SU-DHL-6 (cell line): ENCODE results near the gene RABGAP1.

Source experiments
- H2AFZ ChIP-seq: fragments of 200-600 bp; sonication (generic); 2 replicates; pipeline ENCODE4 v1.6.1; 2014; ENCODE audit warnings: low read depth, mild to moderate bottlenecking, moderate library complexity, mixed read lengths, antibody characterized with exemption, low read length; ENCODE audit not compliant: severe bottlenecking
- H3F3A ChIP-seq: fragments of 200-600 bp; shearing (Covaris generic); 2 replicates; pipeline ENCODE4 v1.6.0; 2016; ENCODE audit warnings: antibody characterized with exemption, mild to moderate bottlenecking; ENCODE audit not compliant: insufficient read depth
- H3K27ac ChIP-seq: fragments of 200-600 bp; sonication (generic); 2 replicates; pipeline ENCODE4 v1.5.1; 2016; ENCODE audit warnings: low read depth, mild to moderate bottlenecking, low read length, moderate library complexity, mixed read lengths
- H3K27me3 ChIP-seq: fragments of 200-600 bp; sonication (generic), shearing (Covaris generic); 2 replicates; pipeline ENCODE4 v1.6.0; 2014; ENCODE audit warnings: mild to moderate bottlenecking, low read length
- H3K36me3 ChIP-seq: fragments of 200-600 bp; sonication (generic); 2 replicates; pipeline ENCODE4 v1.6.1; 2014; ENCODE audit warnings: mild to moderate bottlenecking, low read length, mixed read lengths
- H3K4me2 ChIP-seq: fragments of 300-600, 200-600 bp; shearing (Covaris generic), sonication (generic); 2 replicates; pipeline ENCODE4 v1.6.0; 2014; ENCODE audit warnings: low read length, low read depth, mild to moderate bottlenecking; ENCODE audit not compliant: poor library complexity, severe bottlenecking
- H3K4me3 ChIP-seq: fragments of 200-600 bp; sonication (generic); 2 replicates; pipeline ENCODE4 v1.5.1; 2014; ENCODE audit warnings: antibody characterized with exemption, low read length, mild to moderate bottlenecking, mixed read lengths; ENCODE audit not compliant: insufficient read depth, poor library complexity, severe bottlenecking
- H3K79me2 ChIP-seq: fragments of 200-600 bp; sonication (generic); 2 replicates; pipeline ENCODE4 v1.6.1; 2014; ENCODE audit warnings: mild to moderate bottlenecking, low read length, moderate library complexity; ENCODE audit not compliant: insufficient read depth
- H3K9ac ChIP-seq: fragments of 200-600 bp; sonication (generic); 2 replicates; pipeline ENCODE4 v1.7.0; 2014; ENCODE audit warnings: mild to moderate bottlenecking, low read length
- H3K9me2 ChIP-seq: fragments of 200-600 bp; sonication (generic); replicated peaks from 2 replicates; pipeline ENCODE4 v1.6.1; 2014; ENCODE audit warnings: low read length; ENCODE audit not compliant: insufficient read depth
- H3K9me3 ChIP-seq: fragments of 200-600 bp; sonication (generic); 2 replicates; pipeline ENCODE4 v1.6.1; 2014; ENCODE audit warnings: low read length, mixed read lengths; ENCODE audit not compliant: insufficient read depth
- H4K20me1 ChIP-seq: fragments of 200-600 bp; sonication (generic); 2 replicates; pipeline ENCODE4 v1.6.1; 2014; ENCODE audit warnings: low read depth, mild to moderate bottlenecking, antibody characterized with exemption, low read length, moderate library complexity, mixed read lengths
- EZH2phosphoT487 ChIP-seq: fragments of 200-600 bp; sonication (generic), shearing (Covaris generic); conservative IDR thresholded peaks from 2 replicates; pipeline ENCODE4 v1.6.1; 2018; ENCODE audit warnings: mild to moderate bottlenecking, antibody characterized with exemption, low read length, moderate library complexity, mixed read lengths
- TF ChIP-seq, protein P1 (sequence below): fragments of 200-600 bp; sonication (generic); IDR thresholded peaks from one replicate; pipeline ENCODE4 v1.5.1; 2017; ENCODE audit warnings: antibody characterized with exemption, mild to moderate bottlenecking, low read length, moderate library complexity; ENCODE audit not compliant: insufficient read depth, poor library complexity, severe bottlenecking

The RABGAP1 gene

DNA sequence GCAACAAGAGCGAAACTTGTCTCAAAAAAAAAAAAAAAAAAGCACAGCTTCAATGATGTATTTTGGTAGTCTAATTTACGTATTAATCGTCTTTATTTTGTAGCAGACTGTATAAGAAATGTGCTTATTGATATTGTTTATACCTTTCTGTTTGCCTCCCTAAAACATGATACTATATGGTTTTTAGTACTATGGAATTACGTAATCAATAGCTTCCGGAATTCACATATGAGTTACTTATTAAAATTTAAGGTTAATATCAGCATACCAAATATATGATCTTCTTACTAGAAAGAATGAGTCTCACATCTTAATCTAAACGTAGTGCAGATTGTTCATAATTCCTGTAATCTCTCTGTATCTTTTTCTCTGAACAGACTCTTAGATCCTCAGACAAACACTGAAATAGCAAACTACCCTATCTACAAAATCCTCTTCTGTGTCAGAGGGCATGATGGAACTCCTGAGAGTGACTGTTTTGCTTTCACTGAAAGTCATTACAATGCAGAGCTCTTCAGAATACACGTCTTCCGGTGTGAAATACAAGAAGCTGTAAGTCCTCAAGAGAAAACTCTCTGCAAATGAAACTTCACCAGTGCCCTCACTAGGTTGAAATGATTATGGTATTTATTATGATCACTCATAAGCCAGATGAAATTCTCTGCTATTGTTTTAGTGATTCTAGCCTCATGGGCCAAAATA is 48.3 kb downstream of the RABGAP1 start:
- peaks cover 9% of the 10 kb centered on the region; the same call in 1 of the 2 replicates for H3F3A ChIP-seq
- no peaks in the 10 kb centered on the region for H3K27me3 ChIP-seq
- H3K27ac ChIP-seq: no peak overlapping the region
- H2AFZ ChIP-seq: no peak overlapping the region
- no peak overlapping the region for H3K4me3 ChIP-seq
- H3K4me2 ChIP-seq: no peak overlapping the region
- H3K79me2 ChIP-seq: no peaks in the 10 kb centered on the region; the same call in 1 of the 2 replicates
- H3K9me2 ChIP-seq: no peaks in the 10 kb centered on the region
- no peak for TF ChIP-seq EZH2phosphoT487
- TF ChIP-seq, protein P1, sequence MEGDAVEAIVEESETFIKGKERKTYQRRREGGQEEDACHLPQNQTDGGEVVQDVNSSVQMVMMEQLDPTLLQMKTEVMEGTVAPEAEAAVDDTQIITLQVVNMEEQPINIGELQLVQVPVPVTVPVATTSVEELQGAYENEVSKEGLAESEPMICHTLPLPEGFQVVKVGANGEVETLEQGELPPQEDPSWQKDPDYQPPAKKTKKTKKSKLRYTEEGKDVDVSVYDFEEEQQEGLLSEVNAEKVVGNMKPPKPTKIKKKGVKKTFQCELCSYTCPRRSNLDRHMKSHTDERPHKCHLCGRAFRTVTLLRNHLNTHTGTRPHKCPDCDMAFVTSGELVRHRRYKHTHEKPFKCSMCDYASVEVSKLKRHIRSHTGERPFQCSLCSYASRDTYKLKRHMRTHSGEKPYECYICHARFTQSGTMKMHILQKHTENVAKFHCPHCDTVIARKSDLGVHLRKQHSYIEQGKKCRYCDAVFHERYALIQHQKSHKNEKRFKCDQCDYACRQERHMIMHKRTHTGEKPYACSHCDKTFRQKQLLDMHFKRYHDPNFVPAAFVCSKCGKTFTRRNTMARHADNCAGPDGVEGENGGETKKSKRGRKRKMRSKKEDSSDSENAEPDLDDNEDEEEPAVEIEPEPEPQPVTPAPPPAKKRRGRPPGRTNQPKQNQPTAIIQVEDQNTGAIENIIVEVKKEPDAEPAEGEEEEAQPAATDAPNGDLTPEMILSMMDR: no peak
- H3K9me3 ChIP-seq: no peaks in the 10 kb centered on the region
- no peaks in the 10 kb centered on the region for H4K20me1 ChIP-seq
- no peak overlapping the region for H3K9ac ChIP-seq
- H3K36me3 ChIP-seq: peaks cover 30% of the 10 kb centered on the region

DNA sequence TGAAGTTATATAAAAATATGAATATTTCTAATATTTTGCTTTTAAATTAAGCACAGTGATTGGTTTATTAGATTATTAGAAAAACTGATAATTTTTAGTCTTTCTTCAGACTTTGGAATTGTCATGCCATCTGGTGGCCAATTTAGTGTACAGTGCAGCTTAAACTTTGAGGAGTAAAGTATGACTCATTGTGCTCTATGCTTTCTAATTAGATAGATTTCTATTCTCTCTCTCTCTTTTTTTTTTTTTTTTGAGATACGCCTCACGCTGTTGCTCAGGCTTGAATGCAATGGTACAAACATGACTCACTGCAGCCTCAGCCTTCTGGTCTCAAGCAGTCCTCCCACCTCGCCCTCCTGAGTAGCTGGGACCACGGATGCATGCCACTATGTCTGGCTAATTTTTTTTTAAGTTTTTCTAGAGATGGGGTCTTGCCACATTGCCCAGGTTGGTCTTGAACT is 50.6 kb downstream of the RABGAP1 start:
- Histone ChIP-seq H3K27ac (no peak overlapping the region), H3K79me2 (no peaks in the 10 kb centered on the region), H3K4me3 (no peak overlapping the region), H3F3A (peaks cover 9% of the 10 kb centered on the region; the same call in 1 of the 2 replicates), H3K27me3 (no peaks in the 10 kb centered on the region), H2AFZ (no peak overlapping the region), H4K20me1 (no peaks in the 10 kb centered on the region), H3K9me2 (no peaks in the 10 kb centered on the region), H3K9ac (no peak overlapping the region), H3K4me2 (no peak overlapping the region), H3K9me3 (no peaks in the 10 kb centered on the region), H3K36me3 (peaks cover 32% of the 10 kb centered on the region)
- TF ChIP-seq EZH2phosphoT487: no peak
- TF ChIP-seq, protein P1: peak; percentile 61

DNA sequence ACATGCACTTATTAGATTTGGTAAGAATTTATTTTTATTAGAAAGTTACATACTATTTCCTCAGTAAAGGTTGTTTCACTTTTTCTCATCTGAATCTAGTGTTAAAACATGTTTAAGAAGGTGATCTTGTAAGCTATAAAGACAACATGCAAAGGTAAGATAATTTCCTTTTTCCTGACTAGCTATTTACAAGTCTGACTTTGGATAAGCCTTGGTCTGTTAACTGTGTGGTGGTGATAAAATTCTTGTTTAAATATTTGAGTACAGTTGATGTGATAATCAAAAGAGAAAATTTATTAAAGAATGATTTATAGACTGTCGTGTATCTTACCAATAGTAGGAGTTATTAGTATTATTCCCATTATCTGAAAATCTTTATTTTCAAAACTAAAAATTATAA is 55.8 kb downstream of the RABGAP1 start:
- Histone ChIP-seq H3K9me3 (no peaks in the 10 kb centered on the region), H3K4me3 (no peak overlapping the region), H3F3A (no peaks in the 10 kb centered on the region), H3K4me2 (no peak overlapping the region), H2AFZ (no peak overlapping the region), H3K27me3 (no peaks in the 10 kb centered on the region), H3K9ac (no peak overlapping the region), H3K27ac (no peak overlapping the region), H4K20me1 (no peaks in the 10 kb centered on the region), H3K79me2 (no peaks in the 10 kb centered on the region), H3K36me3 (peaks cover 41% of the 10 kb centered on the region), H3K9me2 (no peaks in the 10 kb centered on the region)
- TF ChIP-seq, protein P1: no peak
- no peak for TF ChIP-seq EZH2phosphoT487
